Measurements from ENCODE around the gene MRRF.

DNA sequence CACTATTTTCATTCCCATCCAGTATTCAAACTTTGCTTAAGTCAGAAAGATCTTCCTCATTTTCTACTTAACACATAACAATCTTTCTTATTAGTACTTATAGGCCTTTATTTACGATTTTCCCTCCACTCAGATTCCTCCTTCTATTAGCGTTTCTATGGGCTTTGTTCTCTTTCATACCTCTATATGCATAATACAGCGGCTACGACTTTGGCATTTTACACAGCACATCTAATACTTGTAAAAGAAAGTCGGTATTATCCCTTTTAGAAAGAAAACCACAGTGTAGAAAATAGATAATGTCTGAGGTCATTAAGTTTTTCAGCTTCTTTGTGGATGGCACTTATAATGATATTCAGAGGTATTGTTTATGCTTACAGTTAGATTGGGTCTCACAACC is 8.5 kb upstream of the MRRF start:
- TF ChIP-seq, protein P1, sequence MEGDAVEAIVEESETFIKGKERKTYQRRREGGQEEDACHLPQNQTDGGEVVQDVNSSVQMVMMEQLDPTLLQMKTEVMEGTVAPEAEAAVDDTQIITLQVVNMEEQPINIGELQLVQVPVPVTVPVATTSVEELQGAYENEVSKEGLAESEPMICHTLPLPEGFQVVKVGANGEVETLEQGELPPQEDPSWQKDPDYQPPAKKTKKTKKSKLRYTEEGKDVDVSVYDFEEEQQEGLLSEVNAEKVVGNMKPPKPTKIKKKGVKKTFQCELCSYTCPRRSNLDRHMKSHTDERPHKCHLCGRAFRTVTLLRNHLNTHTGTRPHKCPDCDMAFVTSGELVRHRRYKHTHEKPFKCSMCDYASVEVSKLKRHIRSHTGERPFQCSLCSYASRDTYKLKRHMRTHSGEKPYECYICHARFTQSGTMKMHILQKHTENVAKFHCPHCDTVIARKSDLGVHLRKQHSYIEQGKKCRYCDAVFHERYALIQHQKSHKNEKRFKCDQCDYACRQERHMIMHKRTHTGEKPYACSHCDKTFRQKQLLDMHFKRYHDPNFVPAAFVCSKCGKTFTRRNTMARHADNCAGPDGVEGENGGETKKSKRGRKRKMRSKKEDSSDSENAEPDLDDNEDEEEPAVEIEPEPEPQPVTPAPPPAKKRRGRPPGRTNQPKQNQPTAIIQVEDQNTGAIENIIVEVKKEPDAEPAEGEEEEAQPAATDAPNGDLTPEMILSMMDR (IDR thresholded peaks at IDR 0.05; ENCODE audit: insufficient read depth, low read length) = no peak
- no peak for TF ChIP-seq POLR2AphosphoS5 (IDR thresholded peaks at IDR 0.05; ENCODE audit: low read depth)
- TF ChIP-seq, protein P2, sequence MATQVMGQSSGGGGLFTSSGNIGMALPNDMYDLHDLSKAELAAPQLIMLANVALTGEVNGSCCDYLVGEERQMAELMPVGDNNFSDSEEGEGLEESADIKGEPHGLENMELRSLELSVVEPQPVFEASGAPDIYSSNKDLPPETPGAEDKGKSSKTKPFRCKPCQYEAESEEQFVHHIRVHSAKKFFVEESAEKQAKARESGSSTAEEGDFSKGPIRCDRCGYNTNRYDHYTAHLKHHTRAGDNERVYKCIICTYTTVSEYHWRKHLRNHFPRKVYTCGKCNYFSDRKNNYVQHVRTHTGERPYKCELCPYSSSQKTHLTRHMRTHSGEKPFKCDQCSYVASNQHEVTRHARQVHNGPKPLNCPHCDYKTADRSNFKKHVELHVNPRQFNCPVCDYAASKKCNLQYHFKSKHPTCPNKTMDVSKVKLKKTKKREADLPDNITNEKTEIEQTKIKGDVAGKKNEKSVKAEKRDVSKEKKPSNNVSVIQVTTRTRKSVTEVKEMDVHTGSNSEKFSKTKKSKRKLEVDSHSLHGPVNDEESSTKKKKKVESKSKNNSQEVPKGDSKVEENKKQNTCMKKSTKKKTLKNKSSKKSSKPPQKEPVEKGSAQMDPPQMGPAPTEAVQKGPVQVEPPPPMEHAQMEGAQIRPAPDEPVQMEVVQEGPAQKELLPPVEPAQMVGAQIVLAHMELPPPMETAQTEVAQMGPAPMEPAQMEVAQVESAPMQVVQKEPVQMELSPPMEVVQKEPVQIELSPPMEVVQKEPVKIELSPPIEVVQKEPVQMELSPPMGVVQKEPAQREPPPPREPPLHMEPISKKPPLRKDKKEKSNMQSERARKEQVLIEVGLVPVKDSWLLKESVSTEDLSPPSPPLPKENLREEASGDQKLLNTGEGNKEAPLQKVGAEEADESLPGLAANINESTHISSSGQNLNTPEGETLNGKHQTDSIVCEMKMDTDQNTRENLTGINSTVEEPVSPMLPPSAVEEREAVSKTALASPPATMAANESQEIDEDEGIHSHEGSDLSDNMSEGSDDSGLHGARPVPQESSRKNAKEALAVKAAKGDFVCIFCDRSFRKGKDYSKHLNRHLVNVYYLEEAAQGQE (IDR thresholded peaks at IDR 0.05; ENCODE audit: insufficient replicate concordance, low read depth) = no peak
